HG02938 (cell line): ENCODE measurements around the gene MROH7.

Experiments
- ATAC-seq: cut with Tn5 transposase; IDR thresholded peaks from one replicate; pipeline ENCODE4 v1.9.1; 2021; ENCODE audit warnings: mild to moderate bottlenecking, moderate library complexity; ENCODE audit not compliant: unreplicated experiment

The MROH7 gene

DNA sequence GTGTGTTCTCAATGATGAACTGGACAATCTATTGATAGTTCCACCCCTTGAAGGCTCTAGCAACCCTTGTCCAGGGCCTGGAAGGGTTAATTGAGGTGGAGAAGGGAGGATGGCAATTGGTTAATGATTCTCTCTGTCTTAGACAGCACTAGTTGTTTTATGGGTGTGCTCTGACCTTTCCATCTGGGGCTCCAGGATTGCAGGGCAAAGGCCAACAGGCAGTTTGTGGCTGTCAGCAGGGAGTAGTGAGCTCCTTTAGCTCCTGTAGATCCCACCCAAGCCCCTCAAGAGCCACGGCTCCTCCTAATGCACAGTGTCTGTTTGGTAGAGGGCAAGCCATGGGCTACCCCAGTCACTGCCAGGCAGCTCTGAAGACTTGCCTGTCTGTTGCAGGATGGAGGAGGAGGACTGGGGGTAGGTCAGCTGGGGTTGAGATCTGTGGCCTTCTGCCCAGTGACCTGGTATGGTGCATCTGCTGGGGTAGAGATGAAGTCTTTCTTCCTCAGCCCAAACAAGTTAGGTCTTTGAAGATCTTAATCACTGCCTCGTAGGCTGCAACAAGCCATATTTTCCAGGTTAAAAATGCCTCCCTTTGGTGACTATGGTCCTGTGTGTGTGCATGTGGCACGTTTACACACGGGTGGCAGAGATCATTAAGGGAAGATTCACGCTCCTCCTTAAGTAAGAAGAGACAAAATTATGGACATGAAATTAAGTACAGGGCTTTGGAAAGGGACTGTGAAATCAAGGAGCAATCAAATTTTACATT is 7.7 kb downstream of the MROH7 start:
- no peak for ATAC-seq

DNA sequence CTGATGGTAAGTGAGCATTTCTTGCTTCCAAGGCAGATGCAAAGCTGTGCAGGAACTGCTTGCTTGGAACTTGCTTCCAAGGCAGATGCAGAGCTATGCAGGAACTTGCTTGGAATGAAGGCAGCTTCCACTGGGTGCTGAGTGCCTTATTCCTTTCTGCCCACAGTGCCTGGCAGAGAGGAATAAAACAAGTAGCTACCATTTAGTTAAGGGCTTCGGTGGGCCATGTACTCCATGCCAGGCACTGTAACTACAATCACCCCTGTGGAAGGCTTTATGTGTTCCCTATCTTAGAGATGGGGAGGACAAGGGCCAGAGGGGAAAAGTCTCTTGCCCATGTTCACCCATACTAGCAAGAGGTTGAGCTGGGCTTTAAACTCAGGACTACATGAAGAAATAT is 8.3 kb downstream of the MROH7 start:
- ATAC-seq: no peak

DNA sequence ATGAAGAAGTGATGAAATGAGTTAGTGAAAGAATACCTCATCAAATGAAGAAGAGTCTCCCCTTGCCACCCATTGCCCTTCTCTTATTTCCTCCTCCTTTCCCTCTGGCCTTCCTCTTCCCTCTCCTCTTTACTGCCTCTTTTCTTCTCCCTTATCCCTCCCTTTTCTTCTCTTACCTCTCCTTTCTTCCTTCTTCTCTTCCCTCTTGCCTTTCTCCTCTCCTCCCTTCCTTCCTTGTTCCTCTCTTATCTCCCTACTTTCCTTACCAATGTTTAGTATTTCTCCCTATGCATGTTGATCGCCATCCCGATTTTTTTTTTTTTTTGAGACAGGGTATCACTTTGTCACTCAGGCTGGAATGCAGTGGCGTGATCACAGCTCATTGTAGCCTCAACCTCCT is 8.8 kb downstream of the MROH7 start:
- no peak for ATAC-seq

DNA sequence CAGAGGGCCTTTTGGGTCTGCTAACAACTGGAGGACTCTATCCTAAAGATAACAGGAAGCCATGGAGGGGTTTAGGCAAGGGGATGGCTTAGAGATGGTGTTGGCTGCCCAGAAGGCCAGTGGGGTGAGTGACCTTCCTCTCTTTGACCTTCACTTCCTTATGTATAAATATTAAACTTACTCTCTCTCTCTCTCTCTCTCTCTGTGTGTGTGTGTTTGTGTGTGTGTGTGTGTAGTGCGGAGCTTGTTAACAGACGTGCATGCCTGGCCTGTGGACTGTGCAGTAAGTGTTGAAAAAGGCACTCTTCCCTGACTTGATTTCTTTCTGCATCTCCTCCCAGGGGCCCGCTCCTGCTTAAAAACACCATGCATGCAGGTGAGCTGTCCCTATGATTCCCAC is 10.0 kb downstream of the MROH7 start:
- ATAC-seq: no peak

DNA sequence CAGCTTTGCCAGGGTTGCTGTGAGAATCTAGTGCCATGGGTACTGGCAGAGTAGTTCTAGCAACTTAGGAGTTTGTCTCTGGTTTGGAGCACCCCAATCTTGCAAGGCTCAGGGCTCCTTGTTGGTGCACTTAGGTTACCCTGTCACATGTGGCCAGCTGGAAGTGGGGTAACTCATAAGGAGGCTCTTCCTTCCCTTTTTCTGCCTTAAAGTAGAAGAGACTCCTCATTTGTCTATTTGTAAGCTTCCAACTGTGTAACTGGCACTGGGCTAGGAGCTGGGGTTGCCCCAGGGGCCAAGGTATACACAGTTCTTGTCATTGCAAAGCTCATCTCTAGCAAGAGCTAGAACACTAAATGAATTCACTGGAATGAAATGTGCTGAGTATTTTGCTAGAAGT is 10.6 kb downstream of the MROH7 start:
- no peak for ATAC-seq

DNA sequence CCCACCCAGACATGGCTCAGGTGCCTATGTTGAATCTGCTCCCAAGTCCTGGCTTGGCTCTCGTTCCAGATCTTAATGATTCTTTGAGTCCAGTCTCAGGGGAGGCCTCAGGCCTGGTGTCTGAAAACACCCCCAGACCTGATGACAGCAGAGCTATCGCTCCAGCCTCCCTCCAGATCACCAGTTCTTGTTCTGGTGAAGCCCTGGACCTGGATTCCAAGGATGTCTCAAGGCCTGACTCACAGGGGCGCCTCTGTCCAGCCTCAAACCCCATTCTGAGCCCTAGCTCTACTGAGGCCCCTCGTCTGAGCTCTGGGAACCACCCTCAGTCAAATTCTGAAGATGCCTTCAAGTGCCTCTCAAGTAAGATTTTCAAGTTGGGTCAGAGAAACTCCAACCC is 11.4 kb downstream of the MROH7 start:
- no peak for ATAC-seq

DNA sequence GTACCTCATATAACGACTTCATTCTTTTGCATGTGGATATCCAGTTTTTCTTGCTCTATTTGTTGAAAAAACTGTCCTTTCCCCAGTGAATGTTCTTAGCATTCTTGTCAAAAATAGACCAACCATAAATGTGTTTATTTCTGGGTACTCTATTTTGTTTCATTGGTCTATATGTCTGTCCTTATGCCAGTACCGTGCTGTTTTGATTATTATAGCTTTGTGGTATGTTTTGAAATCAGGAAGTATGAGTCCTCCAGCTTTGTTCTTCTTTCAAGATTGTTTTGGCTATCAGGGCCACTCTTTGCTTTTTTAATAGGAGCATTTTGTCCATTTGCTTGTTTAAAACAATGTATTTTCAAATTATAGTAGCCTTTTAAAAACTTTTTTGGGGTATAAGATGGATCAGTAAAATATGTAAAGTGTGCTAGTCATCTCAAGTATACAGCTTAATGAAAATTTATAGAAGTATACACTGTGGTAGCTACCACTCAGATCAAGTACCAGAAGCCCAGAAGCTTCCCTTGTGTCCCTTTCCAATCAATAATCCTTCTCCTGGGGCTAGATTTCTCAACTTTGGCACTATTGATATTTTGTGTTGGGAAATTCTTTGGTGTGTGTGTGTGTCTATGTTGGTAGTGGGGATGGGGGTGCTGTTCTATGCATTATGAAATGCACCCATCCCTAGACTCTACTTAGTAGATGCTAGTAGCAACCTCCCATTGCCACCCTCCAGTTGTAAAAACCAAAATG is 16.8 kb downstream of the MROH7 start:
- no peak for ATAC-seq

DNA sequence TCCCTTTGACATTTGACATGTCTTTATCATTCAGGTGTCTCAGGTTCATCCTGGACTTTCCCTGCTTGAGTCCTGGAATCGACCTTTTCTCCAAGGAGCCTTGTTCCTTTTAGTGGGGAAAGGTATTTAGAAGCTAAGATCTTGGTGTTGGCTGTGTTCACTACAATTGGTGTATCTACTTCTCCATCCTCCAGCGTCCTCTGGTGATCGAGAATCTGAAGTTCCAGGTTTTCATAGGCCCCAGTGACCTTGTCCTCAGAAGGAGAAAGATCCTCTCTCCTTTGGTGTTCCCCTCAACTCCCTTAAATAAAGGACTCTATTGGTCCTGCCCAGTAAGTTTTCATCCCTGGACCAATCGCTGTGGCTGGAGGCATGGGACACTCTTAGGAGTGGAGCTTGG is 22.1 kb downstream of the MROH7 start:
- ATAC-seq: no peak

DNA sequence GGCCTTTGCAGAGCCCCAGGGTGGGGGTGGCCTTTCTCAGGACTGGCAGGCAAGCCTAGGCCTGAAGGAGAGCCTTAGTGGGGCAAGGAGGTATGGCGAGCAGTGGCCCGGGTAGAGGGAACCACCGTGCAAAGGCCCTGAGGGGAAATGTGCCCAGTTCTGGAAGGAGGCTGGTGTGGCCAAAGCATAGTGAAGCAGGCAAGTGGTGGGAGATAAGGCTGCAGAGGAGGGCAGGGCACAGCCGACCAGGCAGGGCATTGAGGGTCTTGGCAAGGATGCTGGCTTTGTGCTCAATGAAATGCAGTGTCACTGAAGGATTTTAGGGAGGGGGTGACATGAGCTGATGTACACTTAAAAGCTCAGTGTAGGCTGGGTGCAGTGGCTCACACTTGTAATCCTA is 22.8 kb downstream of the MROH7 start:
- no peak for ATAC-seq

DNA sequence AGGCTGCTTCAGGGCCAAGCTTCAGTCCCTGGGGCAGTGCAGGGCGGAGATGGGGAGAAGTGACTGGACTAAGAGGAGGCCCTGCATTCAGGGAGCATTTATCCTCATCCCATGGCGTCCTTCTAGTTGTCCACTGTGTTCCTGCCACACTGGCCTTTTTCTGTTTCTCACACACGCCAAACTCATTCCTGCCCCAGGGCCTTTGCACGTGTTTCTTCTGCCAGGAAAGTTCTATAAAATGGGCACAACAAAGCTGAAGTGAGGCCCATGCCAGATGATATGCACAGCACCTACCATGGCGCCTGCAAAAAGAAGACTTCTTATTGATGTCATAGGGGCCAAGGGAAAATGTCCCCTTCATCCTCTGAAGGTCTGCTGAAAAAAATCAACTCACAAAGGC is 24.3 kb downstream of the MROH7 start:
- no peak for ATAC-seq

DNA sequence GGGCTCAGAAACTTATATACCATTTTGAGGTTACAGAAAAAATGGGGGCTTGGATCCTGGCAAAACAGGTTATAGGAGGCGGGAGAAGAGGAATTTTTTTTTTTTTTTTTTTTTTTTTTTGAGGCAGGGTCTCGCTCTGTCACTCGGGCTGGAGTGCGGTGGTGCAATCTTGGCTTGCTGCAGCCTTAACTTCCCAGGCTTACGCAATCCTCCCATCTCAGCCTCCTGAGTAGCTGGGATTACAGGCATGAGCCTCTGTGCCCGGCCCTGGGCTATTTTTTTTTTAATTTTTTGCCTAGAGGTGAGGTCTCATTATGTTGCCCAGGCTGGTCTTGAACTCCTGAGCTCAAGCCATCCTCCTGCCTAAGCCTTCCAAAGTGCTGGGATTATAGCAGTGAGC is 24.7 kb downstream of the MROH7 start:
- no peak for ATAC-seq

DNA sequence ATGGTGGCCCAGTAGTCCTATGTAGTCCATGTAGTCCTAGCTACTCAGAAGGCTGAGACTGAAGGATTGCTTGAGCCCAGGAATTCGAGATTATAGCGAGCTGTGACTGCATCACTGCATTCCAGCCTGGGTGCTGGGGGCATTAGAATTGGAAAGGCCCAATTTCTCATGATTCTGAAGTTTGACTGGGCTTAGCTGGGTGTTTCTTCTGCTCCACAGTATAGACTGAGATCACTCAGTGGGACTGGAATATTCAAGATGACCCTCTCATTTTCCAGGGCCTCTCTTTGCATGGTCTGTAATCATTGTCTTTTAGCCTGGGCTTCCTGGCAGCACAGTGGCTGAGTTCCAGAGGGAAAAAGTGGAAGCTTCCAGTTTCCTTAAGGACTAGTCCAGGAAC is 26.2 kb downstream of the MROH7 start:
- no peak for ATAC-seq

DNA sequence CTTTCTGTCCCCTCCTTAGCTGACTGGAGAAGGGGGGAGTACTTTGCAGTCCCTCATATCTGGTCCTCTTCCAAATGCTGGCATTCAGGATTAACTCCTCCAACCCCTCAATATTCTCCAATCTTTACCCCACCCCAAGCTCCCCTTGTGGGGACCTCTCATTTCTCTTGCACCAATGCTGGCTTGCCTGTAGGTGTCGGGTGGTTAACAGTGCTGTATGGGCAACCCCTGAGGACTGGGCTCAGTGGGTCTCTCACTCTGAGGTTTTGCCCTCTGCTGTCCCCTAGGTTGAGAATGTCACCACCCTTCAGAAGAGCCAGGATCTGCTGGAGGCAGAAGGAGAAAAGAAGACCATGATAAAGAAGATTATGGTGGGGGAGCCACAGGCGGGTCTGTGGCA is 27.0 kb downstream of the MROH7 start:
- no peak for ATAC-seq

DNA sequence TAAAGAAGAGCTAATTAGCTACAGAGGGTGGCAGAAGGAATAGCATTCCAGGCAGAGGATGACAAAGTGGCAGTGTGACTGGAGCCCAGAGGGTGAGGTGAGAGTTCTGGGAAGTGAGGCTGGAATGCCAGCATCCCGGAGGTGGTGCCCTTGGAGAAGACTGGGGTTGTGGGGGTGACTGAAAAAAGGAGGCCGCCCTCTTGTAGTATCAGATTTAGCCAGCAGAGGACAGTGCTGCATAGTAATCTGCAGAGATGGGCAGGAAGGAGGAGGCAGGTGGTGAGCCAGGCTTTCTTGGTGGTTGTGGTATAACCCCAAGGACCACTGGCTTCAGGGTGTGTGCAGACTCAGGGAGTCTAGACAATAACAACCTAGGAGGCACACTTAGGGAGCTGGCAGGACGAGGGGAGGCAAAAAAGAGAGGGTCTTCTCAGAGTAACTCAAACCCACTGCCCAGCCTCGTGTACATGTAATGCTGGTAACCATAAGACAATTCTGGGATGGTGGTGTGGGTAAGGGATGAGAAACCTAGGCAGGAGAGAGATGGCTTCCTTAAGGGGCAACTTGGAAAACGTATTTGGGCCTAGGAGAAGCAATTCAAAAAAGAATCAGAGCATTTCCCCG is 30.5 kb downstream of the MROH7 start:
- ATAC-seq: peak; percentile 84

DNA sequence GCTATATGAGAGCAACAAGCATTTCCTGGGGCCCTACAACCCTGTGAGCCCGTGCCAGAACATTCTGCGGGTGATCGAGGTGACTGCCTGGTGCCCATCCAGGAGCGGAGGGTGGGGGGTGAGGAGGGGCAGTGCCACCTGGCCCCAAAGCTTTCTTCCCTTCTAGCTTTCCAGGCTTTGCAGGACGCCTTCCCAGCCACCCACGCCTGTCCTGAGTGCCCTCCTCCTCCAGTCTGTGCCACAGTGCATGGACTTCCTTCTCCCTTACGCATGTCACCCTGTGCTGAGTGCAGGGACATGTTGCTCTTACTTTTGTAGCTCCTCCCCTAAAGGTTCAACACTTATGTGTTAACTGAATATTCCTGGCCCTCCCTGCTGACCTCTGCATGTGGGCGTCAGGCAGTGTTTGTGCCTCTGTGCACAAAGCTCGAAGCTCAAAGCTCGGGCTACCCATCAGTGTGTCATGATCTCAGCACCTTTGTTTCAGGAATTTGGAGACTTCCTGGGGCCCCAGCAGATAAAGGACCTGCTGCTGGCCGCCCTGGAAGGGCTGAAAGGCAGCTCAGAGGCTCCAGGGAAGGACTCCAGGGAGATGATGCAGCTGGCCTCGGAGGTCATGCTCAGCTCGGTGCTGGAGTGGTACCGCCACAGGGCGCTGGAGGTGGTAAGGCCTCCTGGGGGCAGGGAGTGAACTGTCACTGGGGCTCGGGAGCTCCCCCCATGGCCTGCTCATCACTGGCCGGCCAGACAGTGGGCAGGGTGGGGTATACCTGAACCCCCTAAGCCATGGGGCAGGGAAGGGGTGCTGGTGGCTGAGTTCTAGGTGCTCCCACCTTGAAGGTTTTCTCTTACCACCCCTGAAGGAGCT is 37.4 kb downstream of the MROH7 start:
- ATAC-seq: no peak

DNA sequence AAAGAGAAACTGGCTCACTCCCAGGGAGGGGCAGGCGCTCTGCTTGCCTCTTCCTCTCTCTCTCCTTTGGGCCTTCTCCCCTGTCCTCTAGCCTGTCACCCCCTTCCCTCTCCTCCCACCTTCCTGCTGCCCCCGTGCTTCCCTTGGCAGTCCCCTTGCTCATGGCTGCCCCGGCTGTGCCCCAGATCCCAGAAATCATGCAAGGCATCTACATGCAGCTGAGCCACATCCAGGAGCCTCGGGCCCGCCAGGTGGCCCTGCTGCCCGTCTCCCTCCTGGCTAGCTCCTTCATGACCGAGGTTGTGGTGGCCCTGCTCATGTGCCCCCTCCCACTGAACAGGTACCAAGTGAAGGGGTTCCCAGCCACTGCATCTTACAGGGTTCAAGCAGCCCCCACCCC is 38.1 kb downstream of the MROH7 start:
- no peak for ATAC-seq

DNA sequence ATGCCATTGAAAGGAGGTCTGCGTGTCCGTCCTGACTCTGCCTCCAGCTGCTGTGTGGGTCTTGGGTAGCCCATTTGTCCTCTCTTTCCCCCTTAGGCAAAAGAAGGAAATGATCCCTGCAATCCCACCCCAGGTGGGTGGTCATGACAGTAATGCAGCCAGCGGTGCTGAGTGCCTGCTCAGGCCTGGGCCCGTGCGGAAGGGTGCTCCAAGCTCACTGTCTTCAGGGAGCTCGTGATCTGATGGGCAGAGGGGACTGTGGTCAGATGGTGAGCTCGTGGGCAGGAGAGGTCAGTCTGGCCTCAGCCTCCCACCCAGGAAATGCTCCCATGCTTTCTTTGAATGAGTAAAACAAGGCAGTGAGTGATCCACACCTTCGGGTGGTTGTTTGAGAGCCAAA is 38.8 kb downstream of the MROH7 start:
- no peak for ATAC-seq

DNA sequence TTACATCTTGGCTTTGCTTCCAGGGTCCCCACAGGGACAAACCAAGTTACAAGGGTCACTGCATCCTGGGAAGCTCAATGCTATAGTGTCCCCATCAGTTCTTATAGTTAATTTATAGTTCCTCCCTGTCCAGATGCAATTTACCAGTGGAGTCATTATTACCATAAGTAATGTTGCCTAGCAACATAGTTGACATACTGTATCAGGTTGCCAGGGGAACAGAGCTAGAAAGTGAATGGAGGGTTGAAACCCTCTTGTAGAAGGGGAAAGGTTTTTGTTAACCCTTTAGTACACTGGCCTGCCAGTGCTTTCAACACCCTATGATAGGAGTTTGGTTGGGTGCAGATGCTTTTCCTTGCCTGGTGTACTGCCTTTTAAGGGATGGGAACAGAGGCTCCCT is 39.8 kb downstream of the MROH7 start:
- ATAC-seq: no peak

DNA sequence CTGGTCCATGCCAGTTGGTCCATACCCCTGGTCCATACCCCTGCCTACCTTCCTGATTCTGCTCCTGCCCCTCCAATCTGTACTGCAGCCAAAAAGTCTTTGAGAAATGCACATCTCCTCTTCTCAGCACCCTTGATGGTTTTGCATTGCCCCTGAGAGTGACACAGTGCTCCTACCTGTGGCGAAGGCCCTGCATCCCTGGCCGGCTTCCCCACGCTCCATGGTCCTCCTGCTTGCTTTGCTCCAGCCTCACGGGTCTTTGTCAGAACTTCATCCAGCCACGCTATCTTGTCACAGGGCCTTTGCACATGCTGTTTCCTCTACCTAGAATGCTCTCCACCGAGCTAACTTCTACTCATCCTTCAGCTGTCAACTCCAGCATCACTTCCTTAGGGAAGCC is 41.9 kb downstream of the MROH7 start:
- ATAC-seq: no peak

DNA sequence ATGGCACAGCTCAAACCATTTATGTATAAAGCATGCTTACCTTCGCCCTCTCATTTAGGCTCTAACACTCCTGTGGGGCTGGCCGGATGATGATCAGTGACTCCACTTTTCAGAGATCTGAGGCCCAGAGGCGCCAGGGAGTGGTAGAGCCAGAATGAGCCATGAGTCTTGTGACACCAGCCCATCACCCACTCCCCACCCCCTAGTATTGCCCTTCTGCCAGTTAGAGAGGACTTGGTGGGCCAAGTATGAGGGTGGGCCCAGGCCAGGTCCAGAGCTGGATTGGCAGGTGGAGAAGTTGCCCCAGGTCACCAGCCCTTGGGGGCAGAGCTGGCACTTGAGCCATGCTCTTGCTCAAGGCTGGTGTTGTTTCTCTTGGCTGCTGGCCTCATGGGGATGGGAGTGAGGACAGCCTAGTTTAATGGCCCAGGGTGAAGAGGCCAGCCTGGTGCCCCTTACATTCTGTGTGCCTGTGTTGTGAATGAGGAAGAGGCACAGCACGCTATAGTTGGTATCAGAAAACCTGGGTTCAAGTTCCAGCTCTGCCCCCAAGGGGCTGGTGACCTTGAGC is 43.8 kb downstream of the MROH7 start:
- ATAC-seq: no peak

DNA sequence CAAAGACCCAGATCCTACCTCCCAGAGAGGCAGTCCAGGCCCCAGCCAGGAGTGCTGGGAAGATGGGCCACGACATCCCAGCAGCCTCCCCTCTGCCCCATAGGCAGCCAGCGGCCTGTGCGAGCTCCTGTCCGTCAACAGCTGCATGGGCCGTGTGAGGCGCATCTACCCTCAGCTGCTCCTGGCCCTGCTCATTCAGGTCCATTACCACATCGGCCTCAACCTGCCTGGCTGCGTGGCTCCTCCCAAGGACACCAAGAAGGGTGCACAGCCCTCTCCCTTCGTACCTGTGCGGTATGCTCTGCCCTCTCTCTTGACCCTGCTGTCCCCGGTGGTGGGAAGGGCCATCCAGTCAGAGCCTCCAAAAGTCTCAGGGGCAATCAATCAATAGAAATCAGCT is 44.6 kb downstream of the MROH7 start:
- ATAC-seq: no peak
